Neutrophil (primary cell): ENCODE data around the gene RNF2.
"Not testable (repeated sequence)": the region's sequence is repeated elsewhere in the genome, so short reads cannot be mapped to it uniquely, and the experiment has no call there.

Source experiments
- H3K27ac ChIP-seq: fragments of 200-600 bp; sonication (generic); 2 replicates; pipeline ENCODE4 v1.5.1; 2016; ENCODE audit warnings: mild to moderate bottlenecking, moderate library complexity
- H3K27me3 ChIP-seq: fragments of 200-600 bp; sonication (generic); 2 replicates; pipeline ENCODE4 v1.6.0; 2016; ENCODE audit warnings: mild to moderate bottlenecking
- H3K36me3 ChIP-seq: fragments of 200-600 bp; sonication (generic); 2 replicates; pipeline ENCODE4 v1.5.1; 2017
- H3K4me1 ChIP-seq, 2 experiments: fragments of 200-600 bp in 1 of 2; sonication (generic) in 1 of 2; 1 replicate in 1 of 2; 2 replicates in 1 of 2; pipeline versions ENCODE4 v1.5.1 to v1.6.1; 2013 to 2016; ENCODE audit warnings: low read depth in 1 of 2, low read length in 1 of 2, mild to moderate bottlenecking in 1 of 2, moderate library complexity in 1 of 2; ENCODE audit not compliant: control insufficient read depth in 1 of 2, insufficient read depth in 1 of 2
- H3K4me3 ChIP-seq, 2 experiments: fragments of 200-600 bp in 1 of 2; sonication (generic) in 1 of 2; 1 replicate in 1 of 2; 2 replicates in 1 of 2; pipeline ENCODE4 v1.5.1; 2013 to 2016; ENCODE audit warnings: low read depth in 1 of 2, low read length in 1 of 2, mild to moderate bottlenecking in 1 of 2, moderate library complexity in 1 of 2
- H3K9me3 ChIP-seq: fragments of 200-600 bp; sonication (generic); 2 replicates; pipeline ENCODE4 v1.5.1; 2016
- CTCF ChIP-seq: fragments of 200-600 bp; sonication (generic); IDR thresholded peaks from 2 replicates; pipeline ENCODE4 v1.5.1; 2016; ENCODE audit warnings: antibody characterized with exemption

The RNF2 gene

GRCh38 chr1:185059950-185060571 lies 14.7 kb downstream of the RNF2 start:
- no peak for TF ChIP-seq CTCF
- Histone ChIP-seq H3K27me3 (no peaks in the 10 kb centered on the region), H3K4me1 (peaks cover 22 to 29% of the 10 kb centered on the region in 2 experiments)

DNA sequence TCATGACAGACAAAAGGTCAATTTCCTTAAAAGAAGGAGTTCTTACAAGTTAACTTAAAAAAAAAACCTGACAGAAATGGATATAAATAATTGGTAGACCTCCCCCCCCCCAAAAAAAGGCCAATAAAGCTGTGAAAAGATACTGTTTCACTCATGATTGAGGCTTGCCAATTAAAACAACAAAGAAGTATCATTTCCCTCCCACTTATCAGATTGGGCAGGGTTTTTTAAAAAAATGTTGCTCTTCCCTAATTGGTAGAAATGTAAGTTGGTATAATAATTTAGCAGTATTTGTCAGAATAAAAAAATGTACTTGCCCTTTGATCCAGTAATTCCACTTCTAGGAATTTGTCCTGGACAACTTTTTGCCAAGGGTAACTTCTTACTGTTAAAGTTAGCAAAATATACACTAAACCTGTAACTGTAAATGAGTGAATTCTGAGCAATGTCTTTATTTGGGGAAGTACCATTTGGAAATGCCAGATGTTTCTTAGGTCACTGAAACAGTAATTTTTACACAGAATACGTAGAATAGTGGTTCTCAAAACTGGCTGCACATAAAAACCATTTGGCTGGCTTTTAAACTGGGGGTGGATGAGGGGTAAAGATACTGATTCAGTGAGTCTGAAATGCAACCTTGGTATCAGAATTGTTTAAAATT lies 17.5 kb downstream of the RNF2 start:
- Histone ChIP-seq H3K27me3 (no peaks in the 10 kb centered on the region), H3K4me1 (peaks cover 22 to 27% of the 10 kb centered on the region in 2 experiments), H3K9me3 (no peaks in the 10 kb centered on the region), H3K36me3 (no peaks in the 10 kb centered on the region), H3K4me3 (no peak overlapping the region), H3K27ac (peak overlapping the region; percentile 56)
- TF ChIP-seq CTCF, result no peak

More at GRCh38 chr1:185059950-185060571, 14.7 kb downstream of the RNF2 start:
- no peaks in the 10 kb centered on the region for H3K36me3 ChIP-seq
- no peak overlapping the region for H3K4me3 ChIP-seq
- H3K27ac ChIP-seq, result no peak overlapping the region
- no peaks in the 10 kb centered on the region for H3K9me3 ChIP-seq

DNA sequence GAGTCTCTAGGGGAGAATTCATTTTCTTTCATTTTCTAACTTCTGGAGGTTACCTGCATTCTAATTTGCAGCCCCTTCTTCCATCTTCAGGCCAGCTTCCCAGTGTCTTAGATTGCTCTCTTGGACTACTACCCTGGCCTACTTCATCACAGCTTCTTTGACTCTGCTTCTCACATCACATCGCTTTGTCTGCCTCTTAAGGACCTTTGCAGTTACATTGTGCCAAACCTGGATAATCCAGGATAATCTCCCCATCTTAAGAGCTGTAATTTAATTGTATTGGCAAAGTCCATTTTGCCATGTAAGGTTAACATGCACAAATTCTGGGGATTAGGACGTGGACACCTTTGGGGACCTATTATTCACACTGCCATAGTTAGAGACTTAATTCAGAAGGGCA lies 18.4 kb downstream of the RNF2 start:
- Histone ChIP-seq H3K27me3 (no peaks in the 10 kb centered on the region), H3K4me1 (peaks cover 18 to 22% of the 10 kb centered on the region in 2 experiments), H3K4me3 (no peak overlapping the region), H3K9me3 (no peaks in the 10 kb centered on the region), H3K36me3 (no peaks in the 10 kb centered on the region), H3K27ac (peak overlapping the region; percentile 56)
- TF ChIP-seq CTCF, result no peak

DNA sequence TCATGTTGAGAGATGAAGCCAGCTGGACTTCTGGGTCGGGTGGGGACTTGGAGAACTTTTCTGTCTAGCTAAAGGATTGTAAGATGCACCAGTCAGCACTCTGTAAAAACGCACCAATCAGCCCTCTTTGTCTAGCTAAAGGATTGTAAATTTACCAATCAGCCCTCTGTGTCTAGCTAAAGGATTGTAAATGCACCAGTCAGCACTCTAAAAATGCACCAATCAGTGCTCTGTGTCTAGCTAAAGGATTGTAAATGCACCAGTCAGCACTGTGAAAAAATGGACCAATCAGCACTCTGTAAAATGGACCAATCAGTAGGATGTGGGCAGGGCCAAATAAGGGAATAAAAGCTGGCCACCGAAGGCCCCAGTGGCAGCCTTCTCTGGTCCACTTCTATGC lies 19.6 kb downstream of the RNF2 start:
- not testable (repeated sequence) for H3K4me3 ChIP-seq, H3K27me3 ChIP-seq, H3K27ac ChIP-seq, H3K9me3 ChIP-seq, H3K36me3 ChIP-seq
- H3K4me1 ChIP-seq, result peaks cover 15 to 18% of the 10 kb centered on the region in 2 experiments

GRCh38 chr1:185066181-185066580 lies 20.8 kb downstream of the RNF2 start:
- Histone ChIP-seq H3K36me3 (no peaks in the 10 kb centered on the region), H3K4me1 (peaks cover 17 to 19% of the 10 kb centered on the region in 2 experiments), H3K27me3 (no peaks in the 10 kb centered on the region), H3K9me3 (no peaks in the 10 kb centered on the region), H3K4me3 (no peak overlapping the region), H3K27ac (no peak overlapping the region)
- no peak for TF ChIP-seq CTCF

DNA sequence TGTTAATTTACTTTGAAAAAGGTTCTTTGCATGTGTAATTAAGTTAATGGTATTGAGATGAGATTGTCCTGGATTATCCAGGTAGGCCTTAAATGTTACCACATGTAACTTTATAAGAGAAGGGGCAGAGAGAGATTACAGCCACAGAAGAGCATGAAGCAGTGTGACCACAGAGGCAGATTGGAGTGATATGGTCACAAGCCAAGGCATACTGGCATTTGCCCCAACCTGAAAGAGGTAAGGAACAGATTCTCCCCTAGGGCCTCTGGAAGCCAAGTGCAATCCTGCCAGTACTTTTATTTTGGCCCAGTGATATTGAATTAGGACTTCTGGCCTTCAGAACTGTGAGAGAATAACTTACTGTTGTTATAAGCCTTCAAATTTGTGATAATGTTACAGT lies 23.0 kb downstream of the RNF2 start:
- no peaks in the 10 kb centered on the region for H3K36me3 ChIP-seq
- peaks cover 12 to 16% of the 10 kb centered on the region in 2 experiments for H3K4me1 ChIP-seq
- no peak for TF ChIP-seq CTCF
- no peak overlapping the region for H3K27ac ChIP-seq
- H3K4me3 ChIP-seq, result no peak overlapping the region
- no peaks in the 10 kb centered on the region for H3K27me3 ChIP-seq
- no peaks in the 10 kb centered on the region for H3K9me3 ChIP-seq
